Fibroblast of the aortic adventitia (primary cell): ENCODE results near the gene MACROH2A1. TPM values are rescaled to one million over a fixed set of nuclear protein-coding genes. Genes with fewer than 3 reads are reported as not detected.

Experiments used
- DNase-seq: peaks from one replicate; pipeline ENCODE4 v3.0.0-alpha.2; 2010; ENCODE audit warnings: low read depth
- H3K4me3 ChIP-seq: 2 replicates; pipeline ENCODE4 v1.5.1; 2011; ENCODE audit warnings: low read depth, mild to moderate bottlenecking, control low read depth, low read length, moderate library complexity
- CTCF ChIP-seq: IDR thresholded peaks from 2 replicates; pipeline ENCODE4 v1.5.1; 2011; ENCODE audit warnings: mild to moderate bottlenecking, low read length, control low read depth, inconsistent platforms; ENCODE audit not compliant: insufficient read depth
- total RNA-seq: library from RNA; depleted of rRNA; stranded (reverse); fragments of >200 nt; gene quantifications from 2 replicates; pipeline ENCODE4 v1.2.3, GENCODE V29; 2012; ENCODE audit warnings: low replicate concordance

The MACROH2A1 gene
- total RNA-seq, 1 donor, result 116 TPM

GRCh38 chr5:135417083-135417482, 18.1 kb upstream of the MACROH2A1 start:
- no peak overlapping the region for H3K4me3 ChIP-seq
- no peak for TF ChIP-seq CTCF
- DNase-seq, result no peak

GRCh38 chr5:135405082-135405481, 6.1 kb upstream of the MACROH2A1 start:
- no peak for TF ChIP-seq CTCF
- no peak for DNase-seq
- no peak overlapping the region for H3K4me3 ChIP-seq

- TF ChIP-seq CTCF, result no peak
- DNase-seq, result no peak
Observed at GRCh38 chr5:135402031-135402430, 3.0 kb upstream of the MACROH2A1 start.

GRCh38 chr5:135400866-135401265, 1.8 kb upstream of the MACROH2A1 start:
- no peak for DNase-seq
- H3K4me3 ChIP-seq, result no peak overlapping the region
- TF ChIP-seq CTCF, result no peak

More at GRCh38 chr5:135402031-135402430, 3.0 kb upstream of the MACROH2A1 start:
- no peak overlapping the region for H3K4me3 ChIP-seq

- H3K4me3 ChIP-seq, result peak overlapping the region; percentile 78
- no peak for DNase-seq
- TF ChIP-seq CTCF, result no peak
Observed at GRCh38 chr5:135399794-135400542, 937 bp upstream of the MACROH2A1 start.

- DNase-seq, result no peak
- no peak for TF ChIP-seq CTCF
- H3K4me3 ChIP-seq, result peak overlapping the region; percentile 78
Observed at GRCh38 chr5:135398160-135398854, 724 bp downstream of the MACROH2A1 start.
